H1 (cell line): ENCODE results near the gene OR2Y1. TPM values are rescaled to one million over a fixed set of nuclear protein-coding genes. Genes with fewer than 3 reads are reported as not detected.

ENCODE experiments used
- CTCF ChIA-PET: fragments of 300-600 bp; sonication (Branson Sonifier 250); formaldehyde crosslinking; loops from one replicate; lab custom pipeline; 2021; ENCODE audit not compliant: partially characterized antibody; lab: Charles Lee
- POLR2A ChIA-PET: fragments of 300-600 bp; sonication (Branson Sonifier 250); formaldehyde crosslinking; loops from one replicate; lab custom pipeline; 2021; ENCODE audit warnings: inconsistent platforms; ENCODE audit not compliant: partially characterized antibody; lab: Charles Lee
- DNase-seq, 2 experiments: peaks; one replicate each; pipeline versions ENCODE4 v3.0.0 to v3.0.0-alpha.2; 2010 to 2022; ENCODE audit warnings: low spot score in 2 of 2, low read depth in 1 of 2, mixed read lengths in 1 of 2
- FAIRE-seq: peaks from 2 replicates; lab custom pipeline; 2011; peaks lifted over from hg19 to GRCh38; lab: Jason Lieb, UNC
- H2AFZ ChIP-seq: 2 replicates; pipeline ENCODE4 v1.8.1; 2012; ENCODE audit warnings: low read length, inconsistent platforms
- H2AK5ac ChIP-seq: 2 replicates; pipeline ENCODE4 v1.6.1; 2013; ENCODE audit warnings: low read depth, low read length
- H2BK120ac ChIP-seq: replicated peaks from 2 replicates; pipeline ENCODE3; 2013; ENCODE audit warnings: low read depth, low read length, inconsistent platforms
- H2BK12ac ChIP-seq: 2 replicates; pipeline ENCODE4 v1.6.1; 2013; ENCODE audit warnings: low read depth, low read length
- H2BK15ac ChIP-seq: 2 replicates; pipeline ENCODE4 v1.6.1; 2013; ENCODE audit warnings: low read length
- H2BK20ac ChIP-seq: 2 replicates; pipeline ENCODE4 v1.6.1; 2013; ENCODE audit warnings: low read length
- H2BK5ac ChIP-seq: 2 replicates; pipeline ENCODE4 v1.6.1; 2013; ENCODE audit warnings: low read depth, low read length
- H3K14ac ChIP-seq: 2 replicates; pipeline ENCODE4 v1.6.1; 2013; ENCODE audit warnings: inconsistent platforms; ENCODE audit not compliant: insufficient read length
- H3K18ac ChIP-seq: 2 replicates; pipeline ENCODE4 v1.6.1; 2013; ENCODE audit warnings: low read length; ENCODE audit errors: extremely low read depth
- H3K23ac ChIP-seq: 2 replicates; pipeline ENCODE4 v1.6.1; 2013; ENCODE audit warnings: inconsistent platforms; ENCODE audit not compliant: insufficient read length
- H3K23me2 ChIP-seq: 2 replicates; pipeline ENCODE4 v1.6.1; 2013; ENCODE audit warnings: low read depth, low read length
- H3K27ac ChIP-seq: 2 replicates; pipeline ENCODE4 v1.6.1; 2011; ENCODE audit warnings: low read depth, low read length, inconsistent platforms
- H3K27me3 ChIP-seq, 4 experiments: replicated peaks in 1 of 4; 1 replicate in 1 of 4; 2 replicates in 3 of 4; pipeline versions ENCODE4 v1.6.1 to v1.8.1; 2011 to 2013; ENCODE audit warnings: low read length in 3 of 4, mild to moderate bottlenecking in 3 of 4, inconsistent platforms in 2 of 4, mixed read lengths in 2 of 4, moderate library complexity in 1 of 4; ENCODE audit not compliant: control insufficient read depth in 3 of 4, insufficient read depth in 3 of 4; ENCODE audit errors: extremely low read depth in 1 of 4
- H3K36me3 ChIP-seq, 4 experiments: 2 replicates each; pipeline versions ENCODE4 v1.6.1 to v1.8.1; 2011 to 2013; ENCODE audit warnings: mild to moderate bottlenecking in 4 of 4, low read length in 3 of 4, moderate library complexity in 2 of 4, control low read depth in 1 of 4, inconsistent platforms in 1 of 4; ENCODE audit not compliant: insufficient read depth in 4 of 4, control insufficient read depth in 2 of 4
- H3K4ac ChIP-seq: replicated peaks from 2 replicates; pipeline ENCODE3; 2013; ENCODE audit warnings: low read length, low read depth, mixed read lengths, inconsistent platforms; ENCODE audit not compliant: insufficient read length
- H3K4me1 ChIP-seq, 4 experiments: replicated peaks in 1 of 4; 1 replicate in 1 of 4; 2 replicates in 3 of 4; pipeline versions ENCODE4 v1.6.1 to v1.8.1; 2011 to 2013; ENCODE audit warnings: low read length in 3 of 4, inconsistent platforms in 2 of 4, mixed read lengths in 1 of 4; ENCODE audit not compliant: insufficient read depth in 4 of 4, control insufficient read depth in 3 of 4
- H3K4me2 ChIP-seq, 2 experiments: 2 replicates each; pipeline versions ENCODE4 v1.6.1 to v1.8.1; 2011 to 2013; ENCODE audit warnings: low read depth in 2 of 2, low read length in 2 of 2, control low read depth in 1 of 2, inconsistent platforms in 1 of 2, mild to moderate bottlenecking in 1 of 2; ENCODE audit not compliant: insufficient read depth in 1 of 2
- H3K4me3 ChIP-seq, 4 experiments: fragments of 200-600, 300-600 bp in 1 of 4; sonication (generic), shearing (Covaris generic), sonication (Bioruptor Twin) in 1 of 4; 2 replicates each; pipeline versions ENCODE4 v1.5.1 to v1.8.1; 2011 to 2016; ENCODE audit warnings: low read length in 4 of 4, low read depth in 3 of 4, control low read depth in 2 of 4, inconsistent platforms in 2 of 4, mild to moderate bottlenecking in 2 of 4, mixed read lengths in 1 of 4, moderate library complexity in 1 of 4; ENCODE audit not compliant: insufficient read depth in 2 of 4; ENCODE audit errors: extremely low read depth in 1 of 4
- H3K56ac ChIP-seq: replicated peaks from 2 replicates; pipeline ENCODE3; 2013; ENCODE audit warnings: low read depth, mild to moderate bottlenecking, mixed read lengths, low read length, inconsistent platforms; ENCODE audit not compliant: insufficient read length
- H3K79me1 ChIP-seq: 2 replicates; pipeline ENCODE4 v1.6.1; 2013; ENCODE audit warnings: low read depth, low read length, control low read depth
- H3K79me2 ChIP-seq, 2 experiments: 2 replicates each; pipeline versions ENCODE4 v1.6.1 to v1.8.1; 2012 to 2013; ENCODE audit warnings: low read length in 2 of 2, mild to moderate bottlenecking in 2 of 2, inconsistent platforms in 1 of 2; ENCODE audit not compliant: insufficient read depth in 2 of 2, control insufficient read depth in 1 of 2
- H3K9ac ChIP-seq, 4 experiments: replicated peaks in 1 of 4; 1 replicate in 1 of 4; 2 replicates in 3 of 4; pipeline versions ENCODE4 v1.6.1 to v1.8.1; 2011 to 2013; ENCODE audit warnings: low read depth in 3 of 4, low read length in 3 of 4, control low read depth in 2 of 4, mild to moderate bottlenecking in 2 of 4, moderate library complexity in 2 of 4, inconsistent platforms in 1 of 4; ENCODE audit errors: extremely low read depth in 1 of 4
- H3K9me3 ChIP-seq, 2 experiments: 2 replicates each; pipeline versions ENCODE4 v1.6.1 to v1.8.1; 2012 to 2013; ENCODE audit warnings: mild to moderate bottlenecking in 2 of 2, moderate library complexity in 2 of 2, control low read depth in 1 of 2, inconsistent platforms in 1 of 2, low read depth in 1 of 2, low read length in 1 of 2, mixed read lengths in 1 of 2; ENCODE audit not compliant: insufficient read depth in 2 of 2
- H4K20me1 ChIP-seq, 2 experiments: replicated peaks in 1 of 2; 2 replicates each; pipeline versions ENCODE3 to v1.8.1; 2011 to 2013; ENCODE audit warnings: inconsistent platforms in 2 of 2, low read length in 2 of 2, mild to moderate bottlenecking in 1 of 2; ENCODE audit not compliant: insufficient read depth in 2 of 2, control insufficient read depth in 1 of 2
- H4K5ac ChIP-seq: 2 replicates; pipeline ENCODE4 v1.6.1; 2013; ENCODE audit warnings: low read length, low read depth, mixed read lengths, inconsistent platforms; ENCODE audit not compliant: insufficient read length
- H4K8ac ChIP-seq: 2 replicates; pipeline ENCODE4 v1.8.0; 2013; ENCODE audit warnings: mild to moderate bottlenecking, moderate library complexity, low read length, inconsistent platforms; ENCODE audit not compliant: insufficient read depth; ENCODE audit errors: extremely low read depth
- H4K91ac ChIP-seq: replicated peaks from 2 replicates; pipeline ENCODE3; 2013; ENCODE audit warnings: low read length, mixed read lengths, inconsistent platforms; ENCODE audit not compliant: insufficient read length
- CREB1 ChIP-seq: IDR thresholded peaks from 2 replicates; pipeline ENCODE4 v1.6.1; 2012; ENCODE audit warnings: inconsistent platforms
- CTBP2 ChIP-seq: IDR thresholded peaks from 2 replicates; pipeline ENCODE4 v1.7.0; 2011; ENCODE audit warnings: borderline replicate concordance, mild to moderate bottlenecking, moderate library complexity, mixed read lengths, low read length; ENCODE audit not compliant: insufficient read depth, insufficient read length
- EZH2 ChIP-seq: fragments of 200-600 bp; sonication (generic); IDR thresholded peaks from 2 replicates; pipeline ENCODE4 v1.7.1; 2012; ENCODE audit warnings: low read depth, mild to moderate bottlenecking, moderate library complexity, low read length, inconsistent platforms; ENCODE audit not compliant: severe bottlenecking
- KDM1A ChIP-seq: fragments of 200-600, 300-600 bp; sonication (generic); IDR thresholded peaks from 2 replicates; pipeline ENCODE4 v1.7.1; 2016; ENCODE audit warnings: mild to moderate bottlenecking, low read length, borderline replicate concordance
- NANOG ChIP-seq: IDR thresholded peaks from 2 replicates; pipeline ENCODE4 v1.6.1; 2011; ENCODE audit warnings: low read length, low read depth, mild to moderate bottlenecking, inconsistent platforms; ENCODE audit not compliant: insufficient read depth, poor library complexity, severe bottlenecking
- PHF8 ChIP-seq: fragments of 200-600 bp; sonication (generic); conservative IDR thresholded peaks from 2 replicates; pipeline ENCODE4 v1.7.1; 2012; ENCODE audit warnings: low read depth, mild to moderate bottlenecking, inconsistent platforms, low read length, moderate library complexity
- POLR2A ChIP-seq, 2 experiments: IDR thresholded peaks; 1 replicate in 1 of 2; 2 replicates in 1 of 2; pipeline ENCODE4 v1.6.1; 2011; ENCODE audit warnings: low read depth in 2 of 2, low read length in 2 of 2, mild to moderate bottlenecking in 2 of 2; ENCODE audit errors: control extremely low read depth in 1 of 2
- POLR2AphosphoS5 ChIP-seq: IDR thresholded peaks from 2 replicates; pipeline ENCODE4 v1.6.1; 2011; ENCODE audit warnings: low read depth, low read length
- RFX5 ChIP-seq: IDR thresholded peaks from 2 replicates; pipeline ENCODE4 v1.6.1; 2011; ENCODE audit warnings: low read depth, low read length, improper control_type of control experiment, borderline replicate concordance
- RXRA ChIP-seq: IDR thresholded peaks from 2 replicates; pipeline ENCODE4 v1.6.1; 2011; ENCODE audit warnings: low read depth, mild to moderate bottlenecking, low read length, moderate library complexity; ENCODE audit not compliant: insufficient read depth
- SP4 ChIP-seq: IDR thresholded peaks from 2 replicates; pipeline ENCODE4 v1.6.1; 2012; ENCODE audit warnings: low read length, inconsistent platforms
- USF2 ChIP-seq: IDR thresholded peaks from 2 replicates; pipeline ENCODE4 v1.6.1; 2011; ENCODE audit warnings: low read length, improper control_type of control experiment
- WGBS, 2 experiments: shearing (Covaris generic) in 1 of 2; methylation state at CpG; one replicate each; pipeline versions ENCODE4 v1.1.6 to v1.1.7; 2013 to 2015; ENCODE audit warnings: low lambda C conversion rate in 2 of 2, mixed read lengths in 2 of 2, inconsistent platforms in 1 of 2, low coverage in 1 of 2, missing lambda C conversion rate in 1 of 2; ENCODE audit not compliant: insufficient replicate concordance in 2 of 2, insufficient coverage in 1 of 2, insufficient read length in 1 of 2; ENCODE audit errors: extremely low coverage in 1 of 2, missing lambda C conversion rate in 1 of 2; 5-methylcytosine and 5-hydroxymethylcytosine counted together
- polyA plus RNA-seq, 7 experiments: library from polyadenylated mRNA; depleted of rRNA in 3 of 7; stranded (reverse) in 5 of 7; unstranded in 2 of 7; fragments of >200 nt in 5 of 7; fragments of 200-250 nt in 2 of 7; gene quantifications; 1 replicate in 5 of 7; 2 replicates in 1 of 7; 4 replicates in 1 of 7; pipeline versions ENCODE4 v1.2.1 to v1.2.3, GENCODE V29; 2011 to 2013; ENCODE audit warnings: missing spikeins in 2 of 7, mixed read lengths in 2 of 7
- total RNA-seq: library from RNA; stranded (reverse); fragmentation: NEBNext Ultra II Directional; extraction: Animal tissue kit (Norgen Biotek cat#: 25700); gene quantifications from 2 replicates; pipeline ENCODE4 v1.2.1, GENCODE V29; 2021

Gene OR2Y1
- total and polyA plus RNA-seq, 2 of the 8 experiments (the other 6 are each of a cell fraction or from before 2014, with no cell fraction given) = not detected

GRCh38 chr5:180723936-180724335 is 15.9 kb downstream of the OR2Y1 start:
- H2AFZ ChIP-seq = no peak overlapping the region
- TF ChIP-seq POLR2A (IDR thresholded peaks at IDR 0.05; ENCODE audit: control extremely low read depth in 1 of 2, low read depth in 2 of 2, low read length in 2 of 2) = no peak
- TF ChIP-seq NANOG = no peak
- TF ChIP-seq SP4 = no peak
- TF ChIP-seq CREB1 = no peak
- no peak for TF ChIP-seq PHF8
- no peak for TF ChIP-seq EZH2
- TF ChIP-seq KDM1A = no peak
- no peak for TF ChIP-seq CTBP2
- no peak for TF ChIP-seq RXRA
- no peak for TF ChIP-seq POLR2AphosphoS5
- no peak for TF ChIP-seq RFX5
- no peak for TF ChIP-seq USF2

More at GRCh38 chr5:180723936-180724335, 15.9 kb downstream of the OR2Y1 start:
- Histone ChIP-seq H3K18ac (no peak overlapping the region), H2BK120ac (no peak overlapping the region), H2BK12ac (no peak overlapping the region), H3K9ac (no peak overlapping the region), H4K91ac (no peak overlapping the region), H2BK5ac (no peak overlapping the region), H3K23ac (no peak overlapping the region), H3K4me1 (peaks cover 0 to 2% (median 0%) of the 10 kb centered on the region in 4 experiments; a peak in 2 of 7 replicates), H3K56ac (no peak overlapping the region), H4K5ac (no peak overlapping the region), H4K8ac (no peak overlapping the region), H3K27me3 (no peaks in the 10 kb centered on the region), H3K4ac (no peak overlapping the region), H3K79me1 (no peaks in the 10 kb centered on the region), H3K36me3 (no peaks in the 10 kb centered on the region), H3K4me3 (no peak overlapping the region), H4K20me1 (no peaks in the 10 kb centered on the region), H2BK15ac (no peak overlapping the region), H3K79me2 (no peaks in the 10 kb centered on the region), H3K27ac (no peak overlapping the region), H2AK5ac (no peak overlapping the region), H2BK20ac (no peak overlapping the region), H3K4me2 (no peak overlapping the region), H3K23me2 (no peaks in the 10 kb centered on the region), H3K14ac (no peak overlapping the region), H3K9me3 (no peaks in the 10 kb centered on the region; a peak in 1 of 4 replicates)
- DNase-seq (no peak), FAIRE-seq (no peak)
- ChIA-PET POLR2A (no interaction called here), CTCF (interaction anchor here (1.4 to 1.8 kb wide), 2 partner anchors 34 to 105 kb away, joined by 4 to 5 read pairs; no protein-coding TSS in a partner anchor)
- WGBS, 2 experiments = 85% methylated on average over 5 of the region's 5 CpGs; no CpG with 5 or more reads in 1 of the 2 experiments
